HCT116 (cell line): ENCODE data around the gene SOBP. TPM values are rescaled to one million over a fixed set of nuclear protein-coding genes. Genes with fewer than 3 reads are reported as not detected.

ENCODE experiments used
- ATAC-seq: fragments of 200-7000 bp; cut with Tn5 transposase; 2 replicates; pipeline ENCODE4 v1.9.1; 2020; ENCODE audit warnings: mild to moderate bottlenecking, moderate library complexity
- BruUV-seq: library from RNA; stranded (reverse); fragments of 400-500 nt; replicated peaks from 2 replicates; lab custom pipeline; 2021; lab: Mats Ljungman, UMichigan
- CTCF ChIA-PET: fragments of 300-600 bp; sonication (Branson Sonifier 250); formaldehyde crosslinking; loops from one replicate; lab custom pipeline; 2021; ENCODE audit warnings: antibody characterized with exemption; lab: Charles Lee
- POLR2A ChIA-PET: fragments of 300-600, 350-600 bp; sonication (Branson Sonifier 250); formaldehyde crosslinking; loops from one replicate; lab custom pipeline; 2021; ENCODE audit warnings: antibody characterized with exemption; lab: Charles Lee
- RAD21 ChIA-PET, 2 experiments: fragments of 300-600 bp; sonication (Branson Sonifier 250); formaldehyde crosslinking; loops; one replicate each; lab custom pipeline; 2023; ENCODE audit warnings: low total read pairs in 2 of 2; ENCODE audit not compliant: uncharacterized antibody in 2 of 2, unreplicated experiment in 2 of 2, low non-redundant PET in 1 of 2; lab: Charles Lee
- DNase-seq: peaks from one replicate; pipeline ENCODE4 v3.0.0-alpha.2; 2010; ENCODE audit warnings: low read depth, low spot score
- H2AFZ ChIP-seq: fragments of 200-600 bp; shearing (Covaris generic), sonication (generic); 2 replicates; pipeline ENCODE4 v1.6.1; 2017; ENCODE audit warnings: low read depth, mixed run types, mixed read lengths, antibody characterized with exemption, low read length; ENCODE audit not compliant: poor library complexity, severe bottlenecking
- H3K27ac ChIP-seq: 2 replicates; pipeline ENCODE4 v1.5.1; 2012; ENCODE audit warnings: low read depth, low read length
- H3K27me3 ChIP-seq: fragments of 200-600 bp; sonication (generic); 2 replicates; pipeline ENCODE4 v1.6.1; 2016; ENCODE audit warnings: mixed run types, low read length, mixed read lengths; ENCODE audit not compliant: insufficient read depth
- H3K36me3 ChIP-seq, 2 experiments: fragments of 200-500 bp in 1 of 2; fragments of 200-600 bp in 1 of 2; sonication (Bioruptor generic) in 1 of 2; sonication (generic) in 1 of 2; 2 replicates each; pipeline versions ENCODE4 v1.5.1 to v1.6.1; 2014 to 2016; ENCODE audit warnings: low read length in 2 of 2, inconsistent platforms in 1 of 2, mixed read lengths in 1 of 2, mixed run types in 1 of 2; ENCODE audit not compliant: insufficient read depth in 2 of 2, control insufficient read depth in 1 of 2
- H3K4me1 ChIP-seq, 2 experiments: fragments of 200-600 bp in 1 of 2; sonication (generic) in 1 of 2; 2 replicates each; pipeline versions ENCODE4 v1.5.1 to v1.6.1; 2012 to 2017; ENCODE audit warnings: low read length in 2 of 2, inconsistent platforms in 1 of 2, mild to moderate bottlenecking in 1 of 2, mixed read lengths in 1 of 2, mixed run types in 1 of 2, moderate library complexity in 1 of 2; ENCODE audit not compliant: insufficient read depth in 2 of 2, control insufficient read depth in 1 of 2
- H3K4me2 ChIP-seq: fragments of 200-600 bp; sonication (generic); 2 replicates; pipeline ENCODE4 v1.6.1; 2017; ENCODE audit warnings: mixed run types, low read length, mixed read lengths
- H3K4me3 ChIP-seq, 2 experiments: fragments of 200-600 bp in 1 of 2; sonication (generic) in 1 of 2; replicated peaks in 1 of 2; 2 replicates each; pipeline ENCODE4 v1.5.1; 2011 to 2016; ENCODE audit warnings: low read length in 2 of 2, control low read depth in 1 of 2, low read depth in 1 of 2, mild to moderate bottlenecking in 1 of 2, mixed read lengths in 1 of 2, mixed run types in 1 of 2
- H3K79me2 ChIP-seq: fragments of 200-600 bp; sonication (generic); 2 replicates; pipeline ENCODE4 v1.6.1; 2017; ENCODE audit warnings: mild to moderate bottlenecking, mixed run types, low read length, moderate library complexity, mixed read lengths; ENCODE audit not compliant: insufficient read depth
- H3K9ac ChIP-seq: fragments of 200-600 bp; sonication (generic); 2 replicates; pipeline ENCODE4 v1.6.1; 2016; ENCODE audit warnings: low read length, mixed read lengths
- H3K9me2 ChIP-seq: fragments of 200-600 bp; sonication (generic), shearing (Covaris generic); 2 replicates; pipeline ENCODE4 v1.6.1; 2017; ENCODE audit warnings: mixed run types, mild to moderate bottlenecking, moderate library complexity; ENCODE audit not compliant: insufficient read depth
- H3K9me3 ChIP-seq, 2 experiments: fragments of 200-500 bp in 1 of 2; fragments of 200-600 bp in 1 of 2; sonication (Bioruptor generic) in 1 of 2; sonication (generic) in 1 of 2; 2 replicates each; pipeline ENCODE4 v1.6.1; 2014 to 2017; ENCODE audit warnings: low read length in 2 of 2, mixed read lengths in 2 of 2, inconsistent platforms in 1 of 2, low read depth in 1 of 2, mild to moderate bottlenecking in 1 of 2, mixed run types in 1 of 2, moderate library complexity in 1 of 2; ENCODE audit not compliant: control insufficient read depth in 1 of 2, insufficient read depth in 1 of 2
- H4K20me1 ChIP-seq: fragments of 200-600 bp; sonication (generic), shearing (Covaris generic); 2 replicates; pipeline ENCODE4 v1.6.1; 2017; ENCODE audit warnings: mixed run types, mild to moderate bottlenecking, moderate library complexity; ENCODE audit not compliant: insufficient read depth
- CEBPB ChIP-seq: IDR thresholded peaks from 2 replicates; pipeline ENCODE4 v1.6.1; 2012; ENCODE audit warnings: low read depth
- CTCF ChIP-seq, 3 experiments: fragments of 200-600 bp in 1 of 3; sonication (generic) in 1 of 3; IDR thresholded peaks in 2 of 3; conservative IDR thresholded peaks in 1 of 3; 2 replicates each; pipeline ENCODE4 v1.5.1; 2012 to 2017; ENCODE audit warnings: low read depth in 2 of 3, low read length in 2 of 3, antibody characterized with exemption in 1 of 3, borderline replicate concordance in 1 of 3, control low read depth in 1 of 3, mild to moderate bottlenecking in 1 of 3, mixed read lengths in 1 of 3, mixed run types in 1 of 3, moderate library complexity in 1 of 3; ENCODE audit not compliant: insufficient read depth in 1 of 3
- EGR1 ChIP-seq: IDR thresholded peaks from 2 replicates; pipeline ENCODE4 v1.6.1; 2012; ENCODE audit warnings: low read depth
- EZH2 ChIP-seq: fragments of 200-600 bp; sonication (generic); IDR thresholded peaks from 2 replicates; pipeline ENCODE4 v1.6.1; 2017; ENCODE audit warnings: antibody characterized with exemption, mixed run types
- EZH2phosphoT487 ChIP-seq: fragments of 200-600 bp; IDR thresholded peaks from 2 replicates; pipeline ENCODE4 v1.6.1; 2018; ENCODE audit warnings: antibody characterized with exemption, borderline replicate concordance
- FOSL1 ChIP-seq: IDR thresholded peaks from 2 replicates; pipeline ENCODE4 v1.6.1; 2012; ENCODE audit warnings: low read depth
- JUND ChIP-seq: IDR thresholded peaks from 2 replicates; pipeline ENCODE4 v1.6.1; 2012
- RAD21 ChIP-seq: IDR thresholded peaks from 2 replicates; pipeline ENCODE4 v1.6.1; 2012; ENCODE audit warnings: low read depth, mild to moderate bottlenecking
- SIN3A ChIP-seq: IDR thresholded peaks from 2 replicates; pipeline ENCODE4 v1.6.1; 2012; ENCODE audit warnings: low read depth
- SP1 ChIP-seq: IDR thresholded peaks from 2 replicates; pipeline ENCODE4 v1.6.1; 2012; ENCODE audit warnings: low read depth
- TCF7L2 ChIP-seq: IDR thresholded peaks from 2 replicates; pipeline ENCODE4 v1.7.0; 2011; ENCODE audit warnings: borderline replicate concordance, inconsistent platforms; ENCODE audit not compliant: insufficient read depth, insufficient read length; ENCODE audit errors: extremely low read depth
- YY1 ChIP-seq: IDR thresholded peaks from 2 replicates; pipeline ENCODE4 v1.6.1; 2011; ENCODE audit warnings: low read length, low read depth, moderate library complexity, mild to moderate bottlenecking; ENCODE audit not compliant: insufficient replicate concordance; ENCODE audit errors: extremely low read depth
- ZBTB33 ChIP-seq: IDR thresholded peaks from 2 replicates; pipeline ENCODE4 v1.6.1; 2011; ENCODE audit warnings: mild to moderate bottlenecking, low read length, moderate library complexity; ENCODE audit not compliant: insufficient replicate concordance; ENCODE audit errors: extremely low read depth
- ZFX ChIP-seq: fragments of 450-650 bp; IDR thresholded peaks from 2 replicates; pipeline ENCODE4 v1.6.1; 2017
- ZNF274 ChIP-seq: fragments of 200-500 bp; sonication (Bioruptor generic); IDR thresholded peaks from 2 replicates; pipeline ENCODE4 v1.6.1; 2014; ENCODE audit warnings: mild to moderate bottlenecking, low read depth, low read length, inconsistent platforms
- intact Hi-C: fragments of 100-400 bp; cut with micrococcal nuclease; formaldehyde crosslinking; loops from 2 replicates; pipeline ENCODE4 v1.10.0; 2022
- total RNA-seq: library from RNA; stranded (reverse); gene quantifications from one replicate; pipeline ENCODE4 v1.2.1, GENCODE V29; 2021; ENCODE audit not compliant: unreplicated experiment
- TF ChIP-seq, protein P1 (sequence below): IDR thresholded peaks from 2 replicates; pipeline ENCODE4 v1.6.1; 2012

SOBP gene
- total RNA-seq, 1 experiment from 2014 or later = 2.6 TPM

DNA sequence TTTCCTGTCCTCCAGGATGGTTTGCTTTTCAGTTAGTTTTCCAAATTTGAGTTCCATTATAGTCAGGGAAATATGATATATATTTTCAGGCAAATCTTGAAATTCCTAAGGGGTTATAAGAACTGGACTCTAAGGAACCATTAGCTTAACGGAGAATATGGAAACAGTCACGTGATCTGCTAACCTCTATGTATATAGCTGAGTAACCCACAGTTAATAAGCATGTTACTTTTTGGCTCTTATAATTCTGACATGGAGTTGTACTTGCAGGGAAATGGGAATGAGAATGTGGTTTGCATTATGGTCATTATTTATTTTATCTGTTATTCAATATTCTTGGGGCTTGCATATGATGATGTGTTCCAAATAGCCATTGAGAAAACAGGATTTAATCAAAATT lies 23.3 kb downstream of the SOBP start:
- Histone ChIP-seq H3K4me3 (no peak overlapping the region), H4K20me1 (no peaks in the 10 kb centered on the region), H3K9me3 (no peaks in the 10 kb centered on the region; a peak in 1 of 4 replicates), H3K36me3 (no peaks in the 10 kb centered on the region), H3K79me2 (no peaks in the 10 kb centered on the region), H2AFZ (no peak overlapping the region), H3K4me2 (no peak overlapping the region), H3K4me1 (no peaks in the 10 kb centered on the region), H3K9me2 (no peaks in the 10 kb centered on the region), H3K9ac (no peak overlapping the region), H3K27ac (no peak overlapping the region), H3K27me3 (no peaks in the 10 kb centered on the region)
- no peak for ATAC-seq
- ChIA-PET CTCF (no interaction called here), RAD21 (no interaction called here), POLR2A (no interaction called here)
- no peak for DNase-seq
- BruUV-seq = no TSS peak
- intact Hi-C loops = no loop called here
- TF ChIP-seq EZH2phosphoT487 (no peak), YY1 (no peak), CTCF (IDR thresholded peaks at IDR 0.05 in 2 of 3, conservative IDR thresholded peaks at IDR 0.05 in 1 of 3; ENCODE audit: borderline replicate concordance in 1 of 3, insufficient read depth in 1 of 3, low read depth in 2 of 3, low read length in 2 of 3) (no peak), ZNF274 (no peak), EGR1 (no peak), CEBPB (no peak), RAD21 (no peak), EZH2 (no peak), SP1 (no peak), ZBTB33 (no peak), SIN3A (no peak), TCF7L2 (no peak), ZFX (no peak), JUND (no peak), FOSL1 (no peak)
- TF ChIP-seq, protein P1, sequence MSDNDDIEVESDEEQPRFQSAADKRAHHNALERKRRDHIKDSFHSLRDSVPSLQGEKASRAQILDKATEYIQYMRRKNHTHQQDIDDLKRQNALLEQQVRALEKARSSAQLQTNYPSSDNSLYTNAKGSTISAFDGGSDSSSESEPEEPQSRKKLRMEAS = no peak
